ENCODE results near the gene POMP. TPM values are rescaled to one million over a fixed set of nuclear protein-coding genes. Genes with fewer than 3 reads are reported as not detected.

POMP gene
- polyA plus RNA-seq, 3 donors: 31.3 to 153 (median 145) TPM

- Histone ChIP-seq H3K4me3 (replicated peaks in 1 of 3; ENCODE audit: low read depth in 2 of 3, low read length in 3 of 3) (no peak overlapping the region), H3K79me2 (ENCODE audit: insufficient read depth, low read length) (no peaks in the 10 kb centered on the region), H3K4me2 (replicated peaks; ENCODE audit: extremely low read depth, low read length, poor library complexity, severe bottlenecking) (no peak overlapping the region), H3K36me3 (replicated peaks in 1 of 2; ENCODE audit: control insufficient read depth in 1 of 2, insufficient read depth in 2 of 2, low read length in 2 of 2) (no peaks in the 10 kb centered on the region), H3K4me1 (ENCODE audit: control insufficient read depth in 1 of 2, insufficient read depth in 2 of 2, low read length in 2 of 2) (peaks cover 16 to 20% of the 10 kb centered on the region in 2 donors), H3K27me3 (ENCODE audit: control insufficient read depth in 2 of 2, insufficient read depth in 2 of 2, low read length in 2 of 2) (no peaks in the 10 kb centered on the region), H4K20me1 (ENCODE audit: insufficient read depth, low read length) (no peaks in the 10 kb centered on the region), H3K9me3 (replicated peaks in 1 of 2; ENCODE audit: control insufficient read depth in 1 of 2, insufficient read depth in 1 of 2, low read length in 2 of 2) (no peaks in the 10 kb centered on the region), H2AFZ (ENCODE audit: insufficient read depth, low read depth, low read length, poor library complexity, severe bottlenecking) (no peak overlapping the region), H3K9ac (ENCODE audit: insufficient read depth, low read length, poor library complexity, severe bottlenecking) (no peak overlapping the region), H3K27ac (ENCODE audit: low read depth in 1 of 2, low read length in 2 of 2) (no peak overlapping the region)
- no CpG with 5 or more reads among the region's 1 CpG for WGBS (ENCODE audit: insufficient coverage)
- intact Hi-C loops (cut with micrococcal nuclease): no loop called here
- peaks cover 0 to 2% (median 0%) of the 10 kb centered on the region in 7 donors for H3K9me3 Mint-ChIP-seq
- H3K36me3 Mint-ChIP-seq: no peaks in the 10 kb centered on the region
- no peak overlapping the region for H3K4me3 Mint-ChIP-seq
- no peak for TF ChIP-seq CTCF (IDR thresholded peaks at IDR 0.05)
- H3K27me3 Mint-ChIP-seq (ENCODE audit: low read depth in 3 of 3): peaks cover 0 to 4% (median 0%) of the 10 kb centered on the region in 3 donors
- H3K4me1 Mint-ChIP-seq: peaks cover 18% of the 10 kb centered on the region
- DNase-seq: no peak
- H3K27ac Mint-ChIP-seq: peak overlapping the region in 1 of 7 donors; percentile 2
These were observed 49.5 kb upstream of the POMP start for GRCh38 chr13:28609381-28609780.

GRCh38 chr13:28609926-28610325 is 49.0 kb upstream of the POMP start:
- Histone ChIP-seq H3K4me3 (replicated peaks in 1 of 3; ENCODE audit: low read depth in 2 of 3, low read length in 3 of 3) (no peak overlapping the region), H3K27me3 (ENCODE audit: control insufficient read depth in 2 of 2, insufficient read depth in 2 of 2, low read length in 2 of 2) (no peaks in the 10 kb centered on the region), H3K4me2 (replicated peaks; ENCODE audit: extremely low read depth, low read length, poor library complexity, severe bottlenecking) (no peak overlapping the region), H4K20me1 (ENCODE audit: insufficient read depth, low read length) (no peaks in the 10 kb centered on the region), H3K4me1 (ENCODE audit: control insufficient read depth in 1 of 2, insufficient read depth in 2 of 2, low read length in 2 of 2) (peaks cover 16 to 20% of the 10 kb centered on the region in 2 donors), H2AFZ (ENCODE audit: insufficient read depth, low read depth, low read length, poor library complexity, severe bottlenecking) (no peak overlapping the region), H3K79me2 (ENCODE audit: insufficient read depth, low read length) (no peaks in the 10 kb centered on the region), H3K36me3 (replicated peaks in 1 of 2; ENCODE audit: control insufficient read depth in 1 of 2, insufficient read depth in 2 of 2, low read length in 2 of 2) (no peaks in the 10 kb centered on the region), H3K9me3 (replicated peaks in 1 of 2; ENCODE audit: control insufficient read depth in 1 of 2, insufficient read depth in 1 of 2, low read length in 2 of 2) (no peaks in the 10 kb centered on the region), H3K9ac (ENCODE audit: insufficient read depth, low read length, poor library complexity, severe bottlenecking) (no peak overlapping the region), H3K27ac (ENCODE audit: low read depth in 1 of 2, low read length in 2 of 2) (no peak overlapping the region)
- intact Hi-C loops (cut with micrococcal nuclease): no loop called here
- Mint-ChIP-seq H3K27ac (peak overlapping the region in 2 of 7 donors; percentile 2 to 64), H3K27me3 (ENCODE audit: low read depth in 3 of 3) (peaks cover 0 to 4% (median 0%) of the 10 kb centered on the region in 3 donors), H3K4me1 (peaks cover 18% of the 10 kb centered on the region), H3K36me3 (no peaks in the 10 kb centered on the region), H3K4me3 (no peak overlapping the region), H3K9me3 (peaks cover 0 to 2% (median 0%) of the 10 kb centered on the region in 7 donors)
- no peak for TF ChIP-seq CTCF (IDR thresholded peaks at IDR 0.05)
- WGBS (ENCODE audit: insufficient coverage): no CpG with 5 or more reads among the region's 1 CpG
- no peak for DNase-seq
